H9 (cell line): ENCODE data around the gene RHBDD1. TPM values are rescaled to one million over a fixed set of nuclear protein-coding genes. Genes with fewer than 3 reads are reported as not detected.
A peak's percentile ranks its signal among the peaks of the same experiment; 100 is the strongest.

Experiments used
- DNase-seq: peaks from one replicate; pipeline ENCODE4 v3.0.0-alpha.2; 2017
- H2AFZ ChIP-seq: one replicate; pipeline ENCODE4 v1.6.1; 2013; ENCODE audit warnings: mild to moderate bottlenecking, low read length, control low read depth, moderate library complexity
- H2AK5ac ChIP-seq: 2 replicates; pipeline ENCODE4 v1.6.1; 2013; ENCODE audit warnings: low read length, control low read depth, mixed read lengths; ENCODE audit not compliant: insufficient read length
- H2BK120ac ChIP-seq: one replicate; pipeline ENCODE4 v1.6.1; 2013; ENCODE audit warnings: low read depth, mild to moderate bottlenecking, low read length, control low read depth, inconsistent platforms; ENCODE audit not compliant: poor library complexity, severe bottlenecking
- H2BK12ac ChIP-seq: 2 replicates; pipeline ENCODE4 v1.6.1; 2013; ENCODE audit warnings: low read length, control low read depth, mixed read lengths, low read depth; ENCODE audit not compliant: insufficient read length
- H2BK15ac ChIP-seq: 2 replicates; pipeline ENCODE4 v1.6.1; 2013; ENCODE audit warnings: low read depth, low read length, control low read depth
- H2BK20ac ChIP-seq: one replicate; pipeline ENCODE4 v1.6.1; 2013; ENCODE audit warnings: low read depth, mild to moderate bottlenecking, low read length, control low read depth, inconsistent platforms; ENCODE audit not compliant: poor library complexity, severe bottlenecking
- H2BK5ac ChIP-seq: 2 replicates; pipeline ENCODE4 v1.6.1; 2013; ENCODE audit warnings: low read length, control low read depth, mixed read lengths; ENCODE audit not compliant: insufficient read length
- H3K14ac ChIP-seq: 2 replicates; pipeline ENCODE4 v1.6.1; 2013; ENCODE audit warnings: low read length, control low read depth; ENCODE audit not compliant: insufficient read depth
- H3K18ac ChIP-seq: 2 replicates; pipeline ENCODE4 v1.6.1; 2013; ENCODE audit warnings: low read depth, mild to moderate bottlenecking, mixed read lengths, low read length, control low read depth; ENCODE audit not compliant: insufficient read length
- H3K23ac ChIP-seq: 2 replicates; pipeline ENCODE4 v1.6.1; 2013; ENCODE audit warnings: low read length, control low read depth, mixed read lengths, low read depth; ENCODE audit not compliant: insufficient read length
- H3K23me2 ChIP-seq: 2 replicates; pipeline ENCODE4 v1.6.1; 2013; ENCODE audit warnings: low read depth, mild to moderate bottlenecking, mixed read lengths, low read length, control low read depth; ENCODE audit not compliant: insufficient read length, poor library complexity, severe bottlenecking
- H3K27ac ChIP-seq: 2 replicates; pipeline ENCODE4 v1.5.1; 2013; ENCODE audit warnings: low read length, control low read depth, mixed read lengths, low read depth; ENCODE audit not compliant: insufficient read length
- H3K27me3 ChIP-seq: 2 replicates; pipeline ENCODE4 v1.6.1; 2013; ENCODE audit warnings: low read length, control low read depth, inconsistent platforms; ENCODE audit not compliant: insufficient read depth
- H3K4ac ChIP-seq: 2 replicates; pipeline ENCODE4 v1.6.1; 2013; ENCODE audit warnings: low read depth, mild to moderate bottlenecking, control low read depth, inconsistent platforms, low read length, moderate library complexity
- H3K4me1 ChIP-seq: 2 replicates; pipeline ENCODE4 v1.6.1; 2013; ENCODE audit warnings: low read length, control low read depth, inconsistent platforms; ENCODE audit not compliant: insufficient read depth
- H3K4me2 ChIP-seq: 2 replicates; pipeline ENCODE4 v1.6.1; 2013; ENCODE audit warnings: low read length, control low read depth, mixed read lengths; ENCODE audit not compliant: insufficient read length, insufficient read depth
- H3K56ac ChIP-seq: 2 replicates; pipeline ENCODE4 v1.6.1; 2013; ENCODE audit warnings: low read depth, mild to moderate bottlenecking, mixed read lengths, low read length, control low read depth; ENCODE audit not compliant: insufficient read length
- H3K79me1 ChIP-seq: 2 replicates; pipeline ENCODE4 v1.6.1; 2013; ENCODE audit warnings: low read depth, mild to moderate bottlenecking, moderate library complexity, low read length, control low read depth, inconsistent platforms; ENCODE audit not compliant: insufficient read depth, poor library complexity, severe bottlenecking
- H3K79me2 ChIP-seq: 2 replicates; pipeline ENCODE4 v1.6.1; 2013; ENCODE audit warnings: low read length, control low read depth, inconsistent platforms; ENCODE audit not compliant: insufficient read depth
- H3K9ac ChIP-seq: 2 replicates; pipeline ENCODE4 v1.6.1; 2013; ENCODE audit warnings: low read length, control low read depth, mixed read lengths; ENCODE audit not compliant: insufficient read length; ENCODE audit errors: extremely low read depth
- H3K9me3 ChIP-seq: one replicate; pipeline ENCODE4 v1.6.1; 2013; ENCODE audit warnings: low read depth, low read length, inconsistent platforms; ENCODE audit not compliant: control insufficient read depth
- H3T11ph ChIP-seq: one replicate; pipeline ENCODE4 v1.6.1; 2013; ENCODE audit warnings: mild to moderate bottlenecking, low read length, control low read depth, inconsistent platforms
- H4K20me1 ChIP-seq: one replicate; pipeline ENCODE4 v1.6.1; 2013; ENCODE audit not compliant: control insufficient read depth, insufficient read length, insufficient read depth
- H4K5ac ChIP-seq: 2 replicates; pipeline ENCODE4 v1.6.1; 2013; ENCODE audit warnings: low read depth, mild to moderate bottlenecking, mixed read lengths, low read length, control low read depth; ENCODE audit not compliant: insufficient read length
- H4K8ac ChIP-seq: replicated peaks from 2 replicates; pipeline ENCODE4 v1.6.1; 2013; ENCODE audit warnings: low read length, control low read depth, mixed read lengths, low read depth; ENCODE audit not compliant: insufficient read length
- H4K91ac ChIP-seq: 2 replicates; pipeline ENCODE4 v1.6.1; 2013; ENCODE audit warnings: low read depth, mild to moderate bottlenecking, moderate library complexity, mixed read lengths, low read length, control low read depth; ENCODE audit not compliant: insufficient read length
- H3K27ac Mint-ChIP-seq, 3 experiments: 2 replicates in 2 of 3; 3 replicates in 1 of 3; pipeline ENCODE4 v1.8.0; 2020 to 2021; ENCODE audit warnings: mixed read lengths in 3 of 3, mild to moderate bottlenecking in 1 of 3, moderate library complexity in 1 of 3
- H3K27me3 Mint-ChIP-seq: 2 replicates; pipeline ENCODE4 v1.8.0; 2021; ENCODE audit warnings: low read depth, mild to moderate bottlenecking, moderate library complexity, mixed read lengths
- H3K36me3 Mint-ChIP-seq, 3 experiments: 2 replicates in 2 of 3; 3 replicates in 1 of 3; pipeline ENCODE4 v1.8.0; 2020 to 2021; ENCODE audit warnings: low read depth in 3 of 3, mixed read lengths in 3 of 3; ENCODE audit not compliant: insufficient read depth in 1 of 3
- H3K4me1 Mint-ChIP-seq, 2 experiments: 2 replicates each; pipeline ENCODE4 v1.8.0; 2020; ENCODE audit warnings: mixed read lengths in 2 of 2
- H3K4me3 Mint-ChIP-seq, 2 experiments: 2 replicates in 1 of 2; 3 replicates in 1 of 2; pipeline ENCODE4 v1.8.0; 2020 to 2021; ENCODE audit warnings: mild to moderate bottlenecking in 2 of 2, mixed read lengths in 2 of 2, moderate library complexity in 1 of 2
- H3K9me3 Mint-ChIP-seq, 2 experiments: 2 replicates in 1 of 2; 3 replicates in 1 of 2; pipeline ENCODE4 v1.8.0; 2020; ENCODE audit warnings: mild to moderate bottlenecking in 2 of 2, mixed read lengths in 2 of 2, moderate library complexity in 1 of 2
- CTCF ChIP-seq: fragments of 200-600 bp; sonication (generic); conservative IDR thresholded peaks from 3 replicates; pipeline ENCODE4 v1.8.0; 2021; ENCODE audit warnings: antibody characterized with exemption, mild to moderate bottlenecking
- WGBS: extraction: QIAGEN DNeasy Blood & Tissue Kit; methylation state at CpG from one replicate; pipeline ENCODE4 v1.1.7; 2013; ENCODE audit warnings: missing lambda C conversion rate, low lambda C conversion rate, mixed read lengths; ENCODE audit not compliant: insufficient read length; ENCODE audit errors: extremely low coverage; 5-methylcytosine and 5-hydroxymethylcytosine counted together
- total RNA-seq: library from RNA; stranded (reverse); gene quantifications from 2 replicates; pipeline ENCODE4 v1.2.1, GENCODE V29; 2021

RHBDD1 gene
- total RNA-seq, 1 experiment from 2014 or later: 24.9 TPM

GRCh38 chr2:227033471-227034148, 197.8 kb downstream of the RHBDD1 start:
- H3K27ac ChIP-seq: no peak overlapping the region
- H3K18ac ChIP-seq: no peak overlapping the region

More at GRCh38 chr2:227033471-227034148, 197.8 kb downstream of the RHBDD1 start:
- no peak overlapping the region for H2BK120ac ChIP-seq
- H3K79me2 ChIP-seq: no peaks in the 10 kb centered on the region
- no peak overlapping the region for H4K91ac ChIP-seq
- H2BK15ac ChIP-seq: no peak overlapping the region
- peak; percentile 89 for DNase-seq
- no peak overlapping the region for H2AK5ac ChIP-seq
- H2AFZ ChIP-seq: no peak overlapping the region
- no peak overlapping the region for H3K14ac ChIP-seq
- H4K8ac ChIP-seq: no peak overlapping the region
- H3K56ac ChIP-seq: no peak overlapping the region
- no peak overlapping the region for H3T11ph ChIP-seq
- Mint-ChIP-seq H3K27ac (no peak overlapping the region), H3K9me3 (no peaks in the 10 kb centered on the region), H3K4me3 (no peak overlapping the region), H3K4me1 (peaks cover 3 to 7% of the 10 kb centered on the region in 2 experiments; a peak in 1 of 4 replicates), H3K36me3 (no peaks in the 10 kb centered on the region), H3K27me3 (no peaks in the 10 kb centered on the region)
- no peak overlapping the region for H2BK5ac ChIP-seq
- H3K4me1 ChIP-seq: no peaks in the 10 kb centered on the region
- H3K23me2 ChIP-seq: no peaks in the 10 kb centered on the region
- no peaks in the 10 kb centered on the region for H3K79me1 ChIP-seq
- no peak overlapping the region for H3K23ac ChIP-seq
- H3K9ac ChIP-seq: no peak overlapping the region
- TF ChIP-seq CTCF: peak; percentile 93
- no peak overlapping the region for H3K4ac ChIP-seq
- no CpG with 5 or more reads among the region's 16 CpGs for WGBS
- H4K5ac ChIP-seq: no peak overlapping the region
- no peak overlapping the region for H3K4me2 ChIP-seq
- no peaks in the 10 kb centered on the region for H4K20me1 ChIP-seq
- no peaks in the 10 kb centered on the region for H3K27me3 ChIP-seq
- H2BK20ac ChIP-seq: no peak overlapping the region
- H2BK12ac ChIP-seq: no peak overlapping the region
- H3K9me3 ChIP-seq: no peaks in the 10 kb centered on the region
